Sigmoid colon (tissue), 7 donors: ENCODE data around the gene GNE. TPM values are rescaled to one million over a fixed set of nuclear protein-coding genes. Genes with fewer than 3 reads are reported as not detected.

Experiments used
- DNase-seq: peaks from one replicate; pipeline ENCODE4 v3.0.0-alpha.2; 2019
- H3K27ac ChIP-seq, 4 donors: fragments of 200-600 bp; sonication (generic); one replicate each; pipeline ENCODE4 v1.5.1; 2016 to 2019; ENCODE audit warnings: mild to moderate bottlenecking in 1 of 4
- H3K27me3 ChIP-seq, 3 donors: fragments of 200-600 bp; sonication (generic); one replicate each; pipeline ENCODE4 v1.5.1; 2019; ENCODE audit warnings: mild to moderate bottlenecking in 1 of 3
- H3K36me3 ChIP-seq, 4 donors: fragments of 200-600 bp; sonication (generic); one replicate each; pipeline ENCODE4 v1.5.1; 2016 to 2019
- H3K4me1 ChIP-seq, 4 donors: fragments of 200-600 bp; sonication (generic); one replicate each; pipeline ENCODE4 v1.5.1; 2017 to 2019
- H3K4me3 ChIP-seq, 4 donors: fragments of 200-600 bp; sonication (generic); one replicate each; pipeline ENCODE4 v1.5.1; 2017 to 2019; ENCODE audit warnings: mild to moderate bottlenecking in 2 of 4, moderate library complexity in 1 of 4
- H3K9me3 ChIP-seq, 4 donors: fragments of 200-600 bp in 3 of 4; sonication (generic) in 3 of 4; one replicate each; pipeline versions ENCODE4 v1.5.1 to v1.6.1; 2013 to 2019
- EP300 ChIP-seq, 4 donors: sonication (generic); formaldehyde crosslinking; IDR thresholded peaks; one replicate each; pipeline ENCODE4 v1.6.1; 2017; ENCODE audit warnings: antibody characterized with exemption in 4 of 4
- POLR2A ChIP-seq, 2 donors: fragments of 450-650 bp; IDR thresholded peaks; one replicate each; pipeline ENCODE4 v1.6.1; 2016; ENCODE audit warnings: antibody characterized with exemption in 2 of 2, mild to moderate bottlenecking in 2 of 2, moderate library complexity in 2 of 2
- POLR2AphosphoS5 ChIP-seq, 4 donors: sonication (generic); formaldehyde crosslinking; IDR thresholded peaks; one replicate each; pipeline ENCODE4 v1.6.1; 2017; ENCODE audit warnings: antibody characterized with exemption in 4 of 4
- WGBS, 2 donors: extraction: QIAGEN DNeasy Blood & Tissue Kit; methylation state at CpG; one replicate each; pipeline ENCODE4 v1.1.7; 2013; 5-methylcytosine and 5-hydroxymethylcytosine counted together
- intact Hi-C: fragments of 100-400 bp; cut with DNase I; formaldehyde crosslinking; loops from one replicate; pipeline ENCODE4 v1.15.1; 2023
- polyA plus RNA-seq, 3 donors: library from polyadenylated mRNA; stranded (reverse); fragments of 200-250 nt; gene quantifications; one replicate each; pipeline ENCODE4 v1.2.3, GENCODE V29; 2013
- total RNA-seq, 4 donors: library from RNA; depleted of rRNA; stranded (reverse); fragments of >200 nt; gene quantifications; one replicate each; pipeline ENCODE4 v1.1.0, GENCODE V29; 2016
- TF ChIP-seq, protein P1 (sequence below), 4 experiments: fragments of 450-650 bp in 3 of 4; fragments of 200-600 bp in 1 of 4; IDR thresholded peaks; one replicate each; pipeline ENCODE4 v1.5.1; 2016 to 2019; ENCODE audit warnings: antibody characterized with exemption in 4 of 4, mild to moderate bottlenecking in 3 of 4, moderate library complexity in 2 of 4
- donor health status: healthy with polysubstance abuse.
- donor health status: Bipolar disorder and iron deficiency.
- donor health status: healthy.

GNE gene
- total and polyA plus RNA-seq, 7 donors: 22.5 to 74.0 (median 28.2) TPM

DNA sequence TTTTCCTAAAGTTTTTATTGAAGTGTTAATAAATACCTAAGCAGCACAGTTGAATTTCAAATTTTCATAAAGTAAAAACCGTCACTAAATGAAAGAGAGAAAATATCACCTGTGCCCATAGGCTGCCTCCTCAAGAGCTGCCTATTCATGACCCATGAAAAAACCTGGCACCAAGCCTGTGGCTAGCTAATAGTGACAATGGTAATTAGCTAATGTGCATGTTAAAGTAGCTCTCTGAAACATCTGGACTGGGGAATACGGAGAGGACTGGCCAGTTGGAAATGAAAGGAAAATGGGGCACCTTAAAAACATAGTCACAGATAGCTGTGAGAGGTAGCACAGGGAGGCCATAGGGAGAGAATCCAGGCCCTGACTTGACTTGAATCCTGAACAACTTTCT, 5.4 kb upstream of the GNE start:
- TF ChIP-seq POLR2A (IDR thresholded peaks at IDR 0.05): no peak
- no peak for TF ChIP-seq POLR2AphosphoS5 (IDR thresholded peaks at IDR 0.05)
- no peak for TF ChIP-seq EP300 (IDR thresholded peaks at IDR 0.05)
- TF ChIP-seq, protein P1, sequence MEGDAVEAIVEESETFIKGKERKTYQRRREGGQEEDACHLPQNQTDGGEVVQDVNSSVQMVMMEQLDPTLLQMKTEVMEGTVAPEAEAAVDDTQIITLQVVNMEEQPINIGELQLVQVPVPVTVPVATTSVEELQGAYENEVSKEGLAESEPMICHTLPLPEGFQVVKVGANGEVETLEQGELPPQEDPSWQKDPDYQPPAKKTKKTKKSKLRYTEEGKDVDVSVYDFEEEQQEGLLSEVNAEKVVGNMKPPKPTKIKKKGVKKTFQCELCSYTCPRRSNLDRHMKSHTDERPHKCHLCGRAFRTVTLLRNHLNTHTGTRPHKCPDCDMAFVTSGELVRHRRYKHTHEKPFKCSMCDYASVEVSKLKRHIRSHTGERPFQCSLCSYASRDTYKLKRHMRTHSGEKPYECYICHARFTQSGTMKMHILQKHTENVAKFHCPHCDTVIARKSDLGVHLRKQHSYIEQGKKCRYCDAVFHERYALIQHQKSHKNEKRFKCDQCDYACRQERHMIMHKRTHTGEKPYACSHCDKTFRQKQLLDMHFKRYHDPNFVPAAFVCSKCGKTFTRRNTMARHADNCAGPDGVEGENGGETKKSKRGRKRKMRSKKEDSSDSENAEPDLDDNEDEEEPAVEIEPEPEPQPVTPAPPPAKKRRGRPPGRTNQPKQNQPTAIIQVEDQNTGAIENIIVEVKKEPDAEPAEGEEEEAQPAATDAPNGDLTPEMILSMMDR (IDR thresholded peaks at IDR 0.05): no peak
- Histone ChIP-seq H3K9me3 (no peaks in the 10 kb centered on the region), H3K27ac (no peak overlapping the region), H3K4me1 (peaks cover 0 to 8% (median 6%) of the 10 kb centered on the region in 4 donors), H3K36me3 (no peaks in the 10 kb centered on the region), H3K4me3 (no peak overlapping the region), H3K27me3 (no peaks in the 10 kb centered on the region)
- intact Hi-C loops: no loop called here
- no peak for DNase-seq
- WGBS, 2 donors: 87% methylated on average over 2 of the region's 2 CpGs

DNA sequence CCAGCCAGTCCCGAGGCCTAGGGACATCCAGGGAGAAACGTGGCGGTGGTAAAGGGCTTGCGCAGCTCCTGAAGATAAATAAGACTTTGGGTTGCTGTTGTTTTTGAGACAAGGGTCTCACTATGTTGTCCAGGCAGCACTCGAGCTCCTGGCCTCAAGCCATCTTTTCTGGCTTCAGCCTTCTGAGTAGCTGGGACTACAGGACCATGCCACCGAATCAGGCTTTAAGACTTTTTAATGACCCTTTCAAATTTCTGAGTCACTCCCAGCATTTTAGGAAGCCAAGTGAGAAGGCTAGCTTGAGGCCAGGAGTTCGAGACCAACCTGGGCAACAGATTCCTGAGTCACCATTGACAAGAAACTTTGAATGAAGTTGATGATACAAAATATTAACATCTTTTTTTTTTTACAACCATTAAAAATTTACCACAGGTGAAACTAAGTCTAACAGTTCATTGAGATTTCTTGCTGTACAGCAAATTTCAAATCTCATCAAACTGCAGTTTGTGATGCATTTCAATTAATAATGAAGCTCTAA, 817 bp upstream of the GNE start:
- Histone ChIP-seq H3K4me3 (peak overlapping the region; percentile 69 to 98 (median 90)), H3K27me3 (no peaks in the 10 kb centered on the region), H3K36me3 (no peaks in the 10 kb centered on the region), H3K4me1 (peaks cover 0 to 17% (median 14%) of the 10 kb centered on the region in 4 donors), H3K9me3 (no peaks in the 10 kb centered on the region), H3K27ac (peak overlapping the region; percentile 94 to 100 (median 100))
- DNase-seq: peak; percentile 67
- intact Hi-C loops: loop anchor here (2.0 to 10.0 kb wide), 4 partner anchors 68 to 1264 kb away; partner anchors contain the start of gene CLTA
- 39 to 55% methylated on average over 7 of the region's 7 CpGs for WGBS, 2 donors
- TF ChIP-seq POLR2AphosphoS5 (IDR thresholded peaks at IDR 0.05) (no peak), POLR2A (IDR thresholded peaks at IDR 0.05) (no peak), EP300 (IDR thresholded peaks at IDR 0.05) (no peak)
- TF ChIP-seq, protein P1 (IDR thresholded peaks at IDR 0.05): no peak

DNA sequence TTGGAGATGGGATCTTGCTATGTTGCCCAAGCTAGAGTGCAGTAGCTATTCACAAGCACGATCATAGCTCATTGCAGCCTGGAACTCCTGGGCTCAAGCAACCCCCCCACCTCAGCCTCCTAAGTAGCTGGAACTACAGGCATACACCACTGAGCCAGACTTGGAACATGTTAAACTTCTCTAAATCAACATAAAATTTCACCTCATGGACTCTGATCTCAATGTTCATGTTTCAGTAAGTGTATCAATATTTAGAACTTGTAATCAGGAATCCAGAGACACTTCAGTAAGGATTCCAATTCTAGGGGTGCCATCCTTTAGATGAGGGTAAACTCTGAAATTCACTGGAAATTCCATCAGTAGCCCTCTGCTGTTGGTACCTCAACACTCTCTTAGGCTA, 6.8 kb downstream of the GNE start:
- TF ChIP-seq EP300 (IDR thresholded peaks at IDR 0.05) (no peak), POLR2A (IDR thresholded peaks at IDR 0.05) (no peak)
- TF ChIP-seq, protein P1 (IDR thresholded peaks at IDR 0.05): no peak
- WGBS, 2 donors: 40 to 95% methylated on average over 1 of the region's 1 CpG
- no peak for DNase-seq
- H3K36me3 ChIP-seq: peaks cover 0 to 17% (median 4%) of the 10 kb centered on the region in 4 donors
- no peaks in the 10 kb centered on the region for H3K27me3 ChIP-seq
- H3K4me1 ChIP-seq: peaks cover 0 to 26% (median 12%) of the 10 kb centered on the region in 4 donors
- no peak overlapping the region for H3K4me3 ChIP-seq
- intact Hi-C loops: loop anchor here (10.0 kb wide), 1 partner anchor 1257 kb away; no protein-coding TSS in a partner anchor
- no peaks in the 10 kb centered on the region for H3K9me3 ChIP-seq
- H3K27ac ChIP-seq: no peak overlapping the region

DNA sequence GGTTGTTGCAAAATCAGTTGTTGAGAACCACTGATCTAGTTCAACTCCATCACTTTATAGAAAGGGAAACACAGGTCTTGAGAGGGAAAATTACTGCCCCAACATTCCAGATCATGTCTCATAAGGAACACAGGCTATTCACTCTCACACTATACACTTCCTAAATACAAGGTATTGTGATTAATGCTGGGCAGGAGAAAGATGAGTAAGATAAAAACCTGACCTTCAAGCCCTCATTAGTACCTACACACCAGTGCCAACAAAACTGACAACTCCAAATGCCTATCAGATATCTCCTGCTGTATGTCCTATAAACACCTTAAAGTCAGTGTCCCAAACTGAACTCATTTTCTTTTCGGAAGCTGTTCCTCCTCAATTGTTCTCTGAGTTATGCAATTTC, 8.2 kb downstream of the GNE start:
- WGBS, 2 donors: 82 to 94% methylated on average over 1 of the region's 1 CpG
- no peak for TF ChIP-seq POLR2AphosphoS5 (IDR thresholded peaks at IDR 0.05)
- TF ChIP-seq, protein P1 (IDR thresholded peaks at IDR 0.05): no peak
- Histone ChIP-seq H3K4me1 (peaks cover 0 to 26% (median 12%) of the 10 kb centered on the region in 4 donors), H3K9me3 (no peaks in the 10 kb centered on the region), H3K27me3 (no peaks in the 10 kb centered on the region), H3K4me3 (no peak overlapping the region), H3K36me3 (peaks cover 11 to 30% (median 14%) of the 10 kb centered on the region in 4 donors), H3K27ac (peak overlapping the region in 1 of 4 donors; percentile 3)
- no peak for DNase-seq
- intact Hi-C loops: loop anchor here (10.0 kb wide), 1 partner anchor 1255 kb away; no protein-coding TSS in a partner anchor

DNA sequence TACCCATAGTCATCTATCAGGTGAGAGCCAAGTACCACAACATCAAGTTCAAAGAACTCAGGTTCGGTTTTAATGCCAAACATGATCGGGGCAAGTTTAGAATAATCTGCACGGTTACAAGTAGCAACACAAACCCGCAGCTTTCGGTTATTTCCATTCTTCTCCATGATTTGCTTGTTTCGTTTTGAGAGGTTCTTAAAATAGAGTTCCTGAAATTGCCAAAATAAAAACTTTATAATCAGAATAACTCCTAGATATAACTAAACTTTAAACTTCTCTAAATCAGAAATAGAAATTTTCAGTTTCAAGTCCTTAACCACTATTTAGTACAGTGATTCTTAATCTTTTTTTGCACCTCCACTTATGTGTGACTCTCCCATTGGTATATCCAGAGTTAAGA, 9.1 kb downstream of the GNE start:
- Histone ChIP-seq H3K36me3 (peaks cover 11 to 39% (median 18%) of the 10 kb centered on the region in 4 donors), H3K27ac (no peak overlapping the region), H3K9me3 (no peaks in the 10 kb centered on the region), H3K27me3 (no peaks in the 10 kb centered on the region), H3K4me3 (no peak overlapping the region), H3K4me1 (peaks cover 0 to 26% (median 12%) of the 10 kb centered on the region in 4 donors)
- 79 to 87% methylated on average over 6 of the region's 6 CpGs for WGBS, 2 donors
- intact Hi-C loops: no loop called here
- no peak for DNase-seq
- TF ChIP-seq EP300 (IDR thresholded peaks at IDR 0.05) (no peak), POLR2A (IDR thresholded peaks at IDR 0.05) (no peak), POLR2AphosphoS5 (IDR thresholded peaks at IDR 0.05) (no peak)
- TF ChIP-seq, protein P1 (IDR thresholded peaks at IDR 0.05): no peak
